ENCODE measurements around the gene TMC2. TPM values are rescaled to one million over a fixed set of nuclear protein-coding genes. Genes with fewer than 3 reads are reported as not detected.

TMC2 gene
- total and polyA plus RNA-seq, 2 of the 8 experiments (the other 6 are each of a cell fraction or from before 2014, with no cell fraction given), result not detected

DNA sequence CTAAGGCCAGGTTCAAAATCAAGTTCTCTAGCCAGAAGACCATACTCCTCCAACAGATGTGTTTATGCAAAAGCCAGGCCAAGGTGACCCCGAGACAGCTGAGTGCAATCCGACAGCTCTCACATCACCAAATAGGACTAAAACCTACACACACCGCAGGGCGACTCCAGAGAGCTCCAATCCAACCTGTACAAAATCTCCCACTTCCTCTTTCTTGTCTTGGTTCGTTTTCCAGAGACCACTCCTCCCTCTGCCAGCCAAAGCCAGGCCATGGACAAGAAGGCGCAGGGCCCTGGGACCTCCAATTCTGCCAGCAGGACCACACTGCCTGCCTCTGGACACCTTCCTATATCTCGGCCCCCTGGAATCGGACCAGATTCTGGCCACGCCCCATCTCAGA lies 104.5 kb downstream of the TMC2 start (continued):
- TF ChIP-seq RAD21 (IDR thresholded peaks at IDR 0.05 in 1 of 2, conservative IDR thresholded peaks at IDR 0.05 in 1 of 2; ENCODE audit: low read depth in 2 of 2, low read length in 2 of 2), result no peak
- TF ChIP-seq KDM1A (IDR thresholded peaks at IDR 0.05; ENCODE audit: borderline replicate concordance, low read length), result no peak
- TF ChIP-seq POLR2AphosphoS5 (IDR thresholded peaks at IDR 0.05; ENCODE audit: low read depth, low read length), result no peak

Data from H1 (cell line).